HG03139 (cell line): ENCODE results near the gene TMX4.

Source experiments
- ATAC-seq: cut with Tn5 transposase; IDR thresholded peaks from one replicate; pipeline ENCODE4 v1.9.1; 2021; ENCODE audit not compliant: unreplicated experiment

Gene TMX4

DNA sequence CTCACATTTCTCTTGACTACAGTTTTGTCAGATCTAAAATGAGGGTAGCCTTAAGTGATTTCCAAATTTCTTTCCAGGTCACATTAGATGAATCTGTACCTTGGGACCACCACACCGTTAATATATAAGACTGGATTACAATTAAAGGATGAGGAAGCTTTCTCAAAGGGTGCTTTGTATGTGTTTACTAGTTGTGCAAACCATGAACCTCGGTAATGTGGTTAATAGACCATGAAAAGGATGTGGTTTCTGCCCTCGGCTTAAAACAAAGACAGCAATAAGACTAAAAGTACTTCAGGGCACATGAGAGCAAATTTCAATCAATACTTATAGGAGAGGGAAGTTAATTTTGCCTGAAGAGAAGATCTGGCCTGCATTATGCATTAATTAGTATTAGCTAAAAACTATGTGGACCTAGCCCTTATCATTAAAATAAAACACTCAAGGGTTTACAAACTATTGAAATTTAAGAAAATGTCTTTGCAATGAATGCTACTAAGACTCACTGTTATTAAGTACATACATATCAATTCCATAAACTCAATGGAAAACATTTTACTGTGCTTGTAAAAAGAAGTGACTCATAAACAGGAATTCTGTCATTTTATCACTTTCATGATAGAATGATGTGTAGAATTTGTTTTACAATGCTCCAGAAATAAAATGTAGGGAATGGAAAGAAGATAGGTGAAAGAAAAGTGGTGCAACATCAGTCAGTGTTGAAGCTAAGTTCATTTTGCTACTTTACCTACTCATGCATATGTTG lies 936 bp upstream of the TMX4 start:
- peak; percentile 33 for ATAC-seq

DNA sequence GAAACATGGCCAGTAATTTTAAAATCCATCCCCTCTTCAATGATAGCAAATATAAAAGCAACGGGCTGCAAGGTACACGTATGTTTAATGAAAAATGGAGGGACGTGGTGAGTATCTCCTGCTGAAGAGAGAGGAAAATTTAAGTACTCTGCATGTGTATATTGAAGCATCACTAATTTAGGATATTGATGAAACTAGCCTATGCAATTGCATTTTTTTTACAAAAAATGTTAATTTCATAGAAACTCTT lies 362 bp upstream of the TMX4 start:
- no peak for ATAC-seq

DNA sequence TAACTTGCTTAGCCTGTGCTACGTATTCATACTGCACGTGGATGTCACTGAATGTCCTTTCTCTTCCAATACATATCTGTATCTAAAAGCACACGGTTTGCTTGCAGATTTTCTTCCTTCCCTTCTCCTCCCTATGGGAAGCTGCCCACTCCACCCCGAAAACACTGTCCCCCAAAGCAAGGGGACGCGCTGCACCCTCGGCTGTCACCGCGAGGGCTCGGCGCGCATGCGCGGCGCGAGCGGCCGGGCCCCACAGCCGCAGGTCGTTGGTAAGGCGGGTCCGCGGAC lies 659 bp downstream of the TMX4 start:
- ATAC-seq, result peak; percentile 60

DNA sequence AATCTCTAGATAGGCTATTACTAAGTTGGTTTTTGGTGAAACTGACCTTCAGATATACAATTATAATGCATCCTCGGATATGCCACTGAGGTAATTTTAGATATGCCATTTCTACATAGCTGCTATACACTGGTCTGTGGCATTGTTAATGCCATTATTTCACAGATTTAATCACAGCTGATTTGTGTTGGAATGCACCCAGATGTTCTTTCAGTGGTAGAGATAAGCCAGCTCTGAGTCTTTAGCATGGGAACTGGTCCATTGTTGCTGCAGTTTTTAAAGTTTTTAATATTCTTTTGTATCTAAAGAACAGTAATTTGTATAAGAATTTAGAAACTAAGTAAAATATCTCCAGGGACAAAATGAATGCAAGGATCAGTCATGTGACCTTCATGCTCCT lies 6.8 kb downstream of the TMX4 start:
- ATAC-seq, result no peak

DNA sequence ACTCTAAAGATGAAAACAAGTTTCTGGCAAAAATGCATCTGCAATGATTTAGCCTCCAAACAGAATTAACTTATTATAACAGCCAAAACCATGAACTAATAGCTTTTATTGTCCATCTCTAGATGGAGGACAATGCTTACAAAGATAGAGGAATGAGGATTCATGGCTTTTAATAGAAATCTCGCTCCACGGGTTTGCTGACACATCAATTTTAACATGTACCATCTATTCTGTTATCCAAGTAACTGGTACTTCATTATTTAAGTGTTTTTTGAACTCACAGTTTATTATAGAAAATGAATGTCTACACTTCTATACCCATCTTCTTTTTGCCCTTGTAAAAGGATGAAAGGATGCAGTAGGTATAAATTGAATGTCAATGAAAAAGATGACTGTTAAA lies 10.8 kb downstream of the TMX4 start:
- ATAC-seq, result no peak

DNA sequence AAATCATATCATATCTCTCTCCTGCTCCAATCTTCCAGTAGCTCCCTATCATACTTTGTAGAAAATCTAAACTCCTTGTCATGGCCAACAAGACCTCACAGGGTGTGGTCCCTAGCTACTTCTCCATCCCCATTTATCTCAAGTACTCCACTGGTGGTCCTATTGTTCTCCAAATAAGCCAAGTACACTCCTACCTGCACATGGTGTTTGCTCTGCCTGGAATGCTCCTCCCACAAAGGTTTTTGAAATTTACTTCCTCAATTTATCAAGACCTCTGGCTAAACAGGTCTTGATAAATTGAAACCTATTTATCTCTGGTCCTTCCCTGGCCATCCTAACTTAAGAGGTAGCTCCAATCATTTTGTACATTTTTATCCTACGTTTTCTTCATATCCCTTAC lies 12.1 kb downstream of the TMX4 start:
- no peak for ATAC-seq

DNA sequence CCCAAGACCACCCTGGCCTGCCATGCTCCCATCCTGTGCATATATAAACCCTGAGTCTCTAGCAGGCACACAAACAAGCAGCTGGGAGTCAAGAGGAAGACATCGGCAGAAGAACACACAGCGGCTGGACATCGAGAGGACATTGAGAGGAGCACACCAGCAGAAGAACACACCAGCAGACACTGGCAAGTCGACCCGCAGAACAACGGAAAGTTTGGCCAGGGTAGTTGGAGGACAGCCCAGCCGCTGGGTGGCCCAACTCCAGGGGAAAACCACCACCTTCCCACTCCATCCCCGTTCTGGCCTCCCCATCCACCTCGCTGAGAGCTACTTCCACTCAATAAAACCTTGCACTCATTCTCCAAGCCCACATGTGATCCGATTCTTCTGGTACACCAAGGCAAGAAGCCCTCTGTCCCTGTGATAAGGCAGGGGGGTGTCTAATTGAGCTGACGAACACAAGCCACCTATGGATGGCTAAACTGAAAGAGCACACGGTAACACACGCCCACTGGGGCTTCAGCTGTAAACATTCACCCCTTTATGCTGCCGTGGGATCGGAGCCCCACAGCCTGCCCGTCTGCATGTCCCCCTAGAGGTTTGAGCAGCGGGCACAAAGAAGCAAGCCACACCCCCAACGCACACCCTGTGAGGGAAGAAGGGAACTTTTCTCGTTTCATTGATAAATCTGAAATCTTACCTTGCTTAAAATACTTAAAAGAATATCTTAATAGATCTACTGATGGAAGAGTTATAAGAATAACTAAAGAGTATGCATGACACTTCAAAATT lies 13.8 kb downstream of the TMX4 start:
- no peak for ATAC-seq

DNA sequence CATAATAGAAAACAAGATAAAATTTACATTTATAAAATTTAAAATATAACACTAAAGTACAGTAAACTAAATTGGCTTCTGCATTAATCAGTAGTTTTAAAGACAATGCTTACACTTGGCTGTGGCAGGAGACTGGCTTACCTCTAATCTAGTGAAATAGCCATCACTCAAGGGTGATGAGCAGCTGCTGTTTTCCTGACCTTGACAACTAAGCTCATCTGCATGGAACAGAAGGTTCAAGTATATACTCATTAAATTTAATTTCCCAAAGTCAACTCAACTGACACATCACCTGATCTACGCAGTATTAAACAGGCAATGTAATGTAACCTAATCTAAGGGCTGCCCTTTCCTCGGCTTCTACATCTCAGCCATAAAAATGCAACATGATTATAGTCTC lies 14.5 kb downstream of the TMX4 start:
- no peak for ATAC-seq

DNA sequence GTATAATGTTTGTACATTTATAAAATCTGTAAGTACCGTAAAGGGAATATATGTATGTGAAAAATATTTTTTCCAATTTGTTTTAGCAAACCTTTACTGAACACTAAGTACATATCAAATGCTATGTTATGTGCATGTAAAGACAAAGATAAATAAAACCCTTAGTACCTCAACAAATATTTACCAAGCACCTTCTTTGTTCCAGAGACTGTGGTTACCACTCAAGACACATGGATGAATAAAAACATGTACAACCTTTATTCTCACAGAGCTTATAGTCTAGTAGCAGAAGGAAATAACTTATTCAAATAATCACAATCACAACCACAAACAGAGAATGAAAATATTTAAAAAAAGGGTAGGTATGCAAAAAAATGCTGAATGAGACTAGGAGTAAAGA lies 17.5 kb downstream of the TMX4 start:
- no peak for ATAC-seq

DNA sequence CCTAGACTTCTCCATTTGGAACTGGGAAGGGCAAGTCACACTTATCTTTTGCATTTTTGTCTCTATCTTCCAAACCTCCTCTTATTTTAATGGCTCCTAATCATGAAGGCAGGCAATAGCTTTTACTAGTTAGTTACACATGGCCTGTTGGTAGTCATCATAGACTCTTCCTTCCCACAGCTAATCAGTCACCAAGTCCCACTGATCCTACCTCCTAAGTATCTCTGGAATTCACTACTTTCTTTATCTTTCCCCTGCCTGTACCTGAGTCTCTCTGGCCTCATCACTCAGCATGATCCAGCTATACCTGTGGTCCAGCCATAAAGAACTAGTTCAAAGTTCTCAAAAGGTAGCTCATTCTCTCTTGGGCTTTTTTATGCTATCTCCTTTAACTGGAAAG lies 18.8 kb downstream of the TMX4 start:
- ATAC-seq, result no peak

DNA sequence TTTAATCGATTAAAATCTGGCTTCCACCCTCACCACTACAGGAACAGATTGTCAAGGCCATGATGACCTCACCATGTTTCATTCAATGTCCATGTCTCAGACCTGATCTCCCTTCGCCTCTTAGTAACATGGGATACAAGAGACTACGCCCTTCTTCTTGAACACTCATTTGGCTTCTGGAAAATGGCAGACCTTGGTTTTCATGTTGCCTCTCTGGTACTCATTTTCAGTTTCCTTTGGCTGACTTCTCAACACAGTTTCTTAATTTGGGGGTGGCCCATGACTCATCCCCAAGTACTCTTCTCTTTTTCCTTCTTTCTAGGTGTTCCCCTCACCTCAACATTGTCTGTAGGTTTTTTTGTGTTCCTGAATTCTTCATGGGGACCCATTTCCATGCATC lies 22.7 kb downstream of the TMX4 start:
- ATAC-seq, result no peak

DNA sequence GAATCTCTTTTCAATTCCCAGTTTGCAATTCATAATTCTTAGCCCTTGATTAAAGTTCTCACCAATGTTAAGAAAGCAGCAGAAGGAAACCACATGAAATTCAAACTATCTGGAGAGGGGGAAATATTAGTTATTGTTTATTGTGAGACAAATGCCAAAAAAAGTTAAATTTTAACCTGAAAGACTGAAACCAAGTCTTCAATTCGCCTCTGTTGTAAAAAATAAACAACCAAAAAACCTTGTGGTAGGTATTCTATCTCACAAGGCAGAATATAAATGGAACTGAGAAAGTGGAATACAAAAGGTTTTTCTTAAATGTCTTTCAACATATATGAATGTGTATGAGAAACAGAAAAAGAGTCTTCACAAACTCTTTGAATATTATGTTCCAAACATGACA lies 24.8 kb downstream of the TMX4 start:
- no peak for ATAC-seq

DNA sequence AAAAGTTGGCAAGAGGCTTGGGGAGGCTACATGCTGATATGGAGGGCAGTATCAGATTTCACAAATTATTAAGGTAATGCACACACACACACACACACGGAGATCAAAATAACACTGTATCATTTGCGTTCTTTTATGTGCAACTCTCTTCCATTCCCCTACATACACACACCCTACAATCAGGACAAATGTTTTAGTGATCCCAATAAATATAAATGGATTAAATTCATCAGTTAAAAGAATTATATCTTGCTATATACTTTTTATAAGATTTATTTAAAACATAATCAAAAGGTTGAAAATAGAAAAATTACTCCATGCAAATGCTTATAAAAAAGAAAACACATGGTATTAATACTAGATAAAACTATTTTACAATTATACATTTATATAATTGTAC lies 25.9 kb downstream of the TMX4 start:
- no peak for ATAC-seq

DNA sequence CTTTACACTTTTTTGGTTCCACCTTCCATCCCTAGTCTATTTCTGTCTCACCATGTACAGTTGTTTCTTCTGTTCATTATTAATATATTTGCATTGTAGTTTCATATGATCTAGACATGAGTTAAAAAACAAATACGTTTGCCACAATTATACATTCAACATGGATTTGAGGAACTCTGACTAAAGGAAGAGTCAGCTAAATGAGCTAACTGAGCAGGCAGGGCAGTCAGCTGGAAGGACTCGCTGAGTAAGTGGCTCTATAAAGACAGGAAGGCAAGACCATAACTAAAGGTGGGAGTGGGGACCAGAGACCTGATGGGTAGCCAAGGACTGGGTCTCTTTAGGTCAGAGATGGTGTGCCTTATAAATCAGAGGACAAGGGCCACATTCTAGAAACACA lies 26.3 kb downstream of the TMX4 start:
- no peak for ATAC-seq

DNA sequence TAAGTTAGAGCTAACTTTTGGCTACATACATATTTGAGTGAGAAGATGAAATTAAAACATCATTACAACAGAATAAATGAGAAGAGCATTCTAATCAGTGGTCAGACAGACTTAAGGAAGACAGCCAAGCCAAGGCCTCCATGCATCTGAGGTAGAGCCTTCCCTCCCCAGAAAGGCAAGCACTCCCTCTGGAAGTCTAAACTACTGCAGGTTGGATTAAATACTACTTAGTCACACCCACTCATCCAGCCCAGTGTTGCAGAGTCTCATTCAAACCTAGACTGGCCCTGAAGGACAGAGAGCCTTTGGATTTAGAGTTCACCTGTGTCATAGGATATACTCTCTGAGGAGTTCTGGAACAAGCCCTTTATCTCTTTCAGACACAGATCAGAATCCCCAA lies 29.2 kb downstream of the TMX4 start:
- no peak for ATAC-seq

DNA sequence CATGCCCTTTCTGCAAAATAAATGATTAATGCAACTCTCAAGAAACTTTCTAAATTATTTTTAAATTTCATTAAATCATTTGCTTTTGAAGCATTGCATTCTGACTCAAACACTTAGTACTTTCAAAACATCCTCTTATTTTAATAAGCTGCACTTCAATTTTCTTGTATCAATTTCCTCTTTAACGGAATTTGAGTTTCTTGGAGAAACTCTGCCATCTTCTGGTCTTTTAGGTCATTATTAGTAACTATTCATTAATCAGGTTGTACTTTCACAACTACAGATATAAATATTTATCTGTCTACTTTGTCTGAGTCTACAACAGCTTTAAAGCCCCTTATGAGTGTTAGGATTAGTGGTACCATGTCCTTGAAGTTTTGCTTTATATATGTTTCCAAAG lies 30.2 kb downstream of the TMX4 start:
- ATAC-seq, result no peak

DNA sequence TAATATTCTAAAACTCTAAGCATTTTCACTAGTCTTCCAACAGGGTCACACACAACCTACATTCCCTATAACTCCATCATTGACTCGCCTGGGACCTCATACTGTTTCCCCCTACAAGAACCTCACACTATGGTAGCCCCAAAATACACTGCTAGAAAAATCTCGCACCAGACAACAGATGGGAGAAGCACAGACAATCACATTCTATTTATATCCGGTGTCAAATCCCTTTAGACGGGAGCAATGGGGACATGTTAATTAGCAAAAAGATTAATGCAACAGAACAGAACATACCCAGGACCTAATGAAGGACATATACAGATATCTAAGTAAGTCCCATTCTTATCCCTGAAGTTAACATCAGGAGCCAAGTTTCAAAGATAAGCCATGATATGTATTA lies 33.6 kb downstream of the TMX4 start:
- no peak for ATAC-seq

DNA sequence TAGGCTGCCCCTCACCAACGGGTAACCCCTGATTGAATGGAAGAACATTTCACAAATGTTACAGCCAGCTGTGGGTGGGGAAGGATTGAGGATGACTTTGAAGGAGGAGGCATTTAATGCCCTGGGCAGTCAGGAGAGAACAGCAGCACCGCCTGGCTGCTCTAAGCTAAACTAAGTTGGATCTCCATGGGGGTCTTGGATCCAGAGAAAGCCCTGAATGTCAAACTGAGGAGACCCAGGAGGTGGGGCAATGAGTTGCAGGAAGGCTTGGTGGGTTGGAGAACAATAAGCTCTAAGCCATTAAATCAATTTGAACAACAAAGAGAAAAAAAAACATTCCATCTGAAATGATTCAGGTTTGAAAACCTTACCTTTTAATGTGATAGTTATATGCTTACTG lies 35.4 kb downstream of the TMX4 start:
- no peak for ATAC-seq

DNA sequence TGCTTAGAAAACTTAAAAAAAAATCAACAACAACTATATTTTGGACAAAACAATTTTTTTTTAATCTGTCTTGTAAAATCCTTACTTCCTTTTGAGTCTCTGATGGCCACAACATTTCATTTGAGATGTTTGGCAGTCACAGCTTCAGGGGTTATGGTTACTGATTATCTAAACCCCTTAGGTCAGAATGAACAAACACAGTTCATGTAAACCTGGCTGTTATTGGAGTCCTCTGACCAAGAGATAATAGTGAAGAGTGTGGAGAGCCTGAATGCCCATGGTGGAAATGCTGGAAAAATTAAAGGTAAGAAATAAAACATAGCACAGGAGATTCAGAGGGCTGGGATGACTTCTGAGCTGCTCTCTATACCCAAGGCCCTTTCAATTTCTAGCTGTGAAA lies 38.2 kb downstream of the TMX4 start:
- no peak for ATAC-seq

DNA sequence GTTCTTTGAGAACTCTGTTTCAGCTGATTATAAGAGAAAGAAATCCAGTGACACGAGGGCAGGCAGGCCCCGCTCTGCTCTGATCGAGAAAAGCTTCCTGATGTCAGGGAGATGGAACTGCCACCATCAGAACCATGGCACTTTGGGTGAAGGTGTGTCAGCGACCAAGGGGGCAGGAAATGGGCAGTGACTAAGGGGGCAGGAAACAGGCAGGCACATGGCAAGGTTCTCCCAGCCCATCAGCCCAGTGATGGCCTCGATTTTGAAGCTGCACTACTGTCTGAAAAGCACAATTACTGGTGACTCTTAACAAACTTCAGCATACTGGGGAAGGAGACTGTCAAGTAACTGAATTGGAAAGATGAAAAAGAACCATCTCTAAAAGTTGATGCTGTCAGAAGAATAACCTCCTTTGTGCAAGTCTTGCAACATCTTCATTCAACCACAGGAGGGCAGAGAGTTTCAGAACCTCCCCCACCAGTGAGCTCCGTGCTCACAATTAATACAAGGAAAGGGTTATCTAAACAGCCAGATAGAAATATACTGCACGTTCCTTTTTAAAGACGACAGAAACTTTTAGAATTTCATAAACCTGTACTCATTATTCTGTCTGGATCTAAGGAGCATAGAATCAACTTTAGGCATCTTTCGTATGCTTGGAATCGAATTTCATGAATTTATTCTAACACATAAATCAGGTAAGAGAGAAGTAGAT lies 39.1 kb downstream of the TMX4 start:
- ATAC-seq, result peak; percentile 70

DNA sequence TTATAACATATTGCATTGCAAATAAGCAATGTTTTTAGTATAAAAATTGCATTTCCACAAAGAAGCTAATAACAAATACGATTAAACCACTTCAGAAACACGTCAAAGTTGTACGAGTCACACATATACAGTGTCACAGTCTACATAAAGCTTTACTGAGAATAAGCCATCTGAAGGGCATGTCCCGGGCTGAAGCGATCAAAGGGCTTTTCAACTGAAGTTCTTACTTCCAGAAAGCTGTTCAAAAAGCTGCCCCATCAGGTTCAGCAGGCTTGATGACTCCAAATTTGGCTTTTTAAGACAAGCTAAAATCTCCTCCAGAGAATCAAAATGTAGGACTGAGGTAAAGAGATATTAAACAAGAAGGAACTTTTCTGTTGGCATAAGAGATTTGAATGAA lies 41.9 kb downstream of the TMX4 start:
- ATAC-seq, result no peak

DNA sequence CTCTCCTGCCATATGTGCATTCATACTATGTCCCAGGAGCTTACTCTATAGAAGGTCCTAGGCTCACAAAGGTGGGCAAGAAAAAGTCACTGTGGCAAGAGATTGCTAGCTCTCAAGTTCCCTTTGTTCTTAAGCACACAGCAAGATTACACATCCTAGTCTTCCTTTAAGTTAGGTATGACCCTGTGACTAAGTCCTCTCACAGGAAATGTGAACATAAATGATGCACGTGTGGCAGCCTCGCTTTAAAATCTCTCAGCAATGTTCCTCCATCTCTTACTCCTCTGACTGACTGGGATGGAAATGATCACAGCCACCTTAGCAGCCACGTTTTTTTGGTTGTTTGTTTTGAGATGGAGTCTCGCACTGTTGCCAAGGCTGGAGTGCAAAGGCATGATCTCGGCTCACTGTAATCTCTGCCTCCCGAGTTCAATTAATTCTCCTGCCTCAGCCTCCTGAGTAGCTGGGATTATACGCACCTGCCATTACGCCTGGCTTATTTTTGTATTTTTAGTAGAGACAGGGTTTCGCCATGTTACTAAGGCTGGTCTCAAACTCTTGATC lies 43.6 kb downstream of the TMX4 start:
- ATAC-seq, result no peak
